K562 (cell line): ENCODE measurements around the gene TMSB10. TPM values are rescaled to one million over a fixed set of nuclear protein-coding genes. Genes with fewer than 3 reads are reported as not detected.

Source experiments
- BDP1 ChIP-seq: IDR thresholded peaks from 3 replicates; pipeline ENCODE4 v1.6.1; 2011; ENCODE audit not compliant: insufficient read length, insufficient read depth
- CEBPG ChIP-seq, 3 experiments: fragments of 200-800 bp in 1 of 3; sonication (Bioruptor generic) in 1 of 3; sonication (generic) in 1 of 3; formaldehyde crosslinking in 1 of 3; IDR thresholded peaks in 2 of 3; conservative IDR thresholded peaks in 1 of 3; 2 replicates each; pipeline versions ENCODE4 v1.6.1 to v1.8.0; 2016 to 2022; ENCODE audit warnings: missing compliant biosample characterization in 2 of 3, missing genetic modification characterization in 2 of 3, mild to moderate bottlenecking in 1 of 3, missing genetic modification reagents in 1 of 3
- FOXJ3 ChIP-seq: sonication (generic); formaldehyde crosslinking; IDR thresholded peaks from 2 replicates; pipeline ENCODE4 v1.4.0; 2020; ENCODE audit warnings: mild to moderate bottlenecking, missing genetic modification reagents
- GABPB2 ChIP-seq: fragments of 250-450 bp; sonication (Bioruptor Pico); conservative IDR thresholded peaks from 2 replicates; pipeline ENCODE4 v1.5.1; 2021; ENCODE audit warnings: mild to moderate bottlenecking
- HMG20A ChIP-seq: fragments of 450-650 bp; formaldehyde crosslinking; conservative IDR thresholded peaks from 2 replicates; pipeline ENCODE4 v1.4.0; 2020; ENCODE audit warnings: mild to moderate bottlenecking, mixed read lengths
- MIER1 ChIP-seq: fragments of 450-650 bp; IDR thresholded peaks from 2 replicates; pipeline ENCODE4 v1.6.1; 2016; ENCODE audit warnings: antibody characterized with exemption, mild to moderate bottlenecking, low read depth
- NR2C2 ChIP-seq, 2 experiments: fragments of 200-800 bp in 1 of 2; sonication (Bioruptor generic) in 1 of 2; sonication (generic) in 1 of 2; formaldehyde crosslinking in 1 of 2; IDR thresholded peaks; 2 replicates each; pipeline versions ENCODE4 v1.6.1 to v1.8.0; 2016 to 2022; ENCODE audit warnings: mild to moderate bottlenecking in 1 of 2, missing compliant biosample characterization in 1 of 2, missing genetic modification characterization in 1 of 2, missing genetic modification reagents in 1 of 2
- RHOXF2B ChIP-seq: fragments of 250-450 bp; sonication (Bioruptor Pico); conservative IDR thresholded peaks from 2 replicates; pipeline ENCODE4 v1.5.1; 2021
- SOX6 ChIP-seq: fragments of 450-650 bp; IDR thresholded peaks from 2 replicates; pipeline ENCODE4 v1.6.1; 2014; ENCODE audit warnings: mild to moderate bottlenecking
- XRCC4 ChIP-seq: IDR thresholded peaks from one replicate; pipeline ENCODE4 v1.6.1; 2011; ENCODE audit not compliant: insufficient read depth, insufficient read length; ENCODE audit errors: extremely low read depth
- ZNF212 ChIP-seq: fragments of 450-650 bp; formaldehyde crosslinking; IDR thresholded peaks from 2 replicates; pipeline ENCODE4 v1.4.0; 2020; ENCODE audit warnings: mild to moderate bottlenecking
- ZNF785 ChIP-seq: fragments of 250-450 bp; sonication (Bioruptor Pico); IDR thresholded peaks from 2 replicates; pipeline ENCODE4 v1.4.0; 2020; ENCODE audit warnings: mild to moderate bottlenecking
- polyA plus RNA-seq, 8 experiments: library from polyadenylated mRNA; depleted of rRNA in 4 of 8; stranded (reverse) in 5 of 8; unstranded in 3 of 8; fragments of >200 nt; fragmentation: Nextera tagmentation in 2 of 8; fragmentation: Illumina TruSeq in 1 of 8; extraction: Ambion mirVana in 2 of 8; extraction: Trizol in 1 of 8; gene quantifications; 2 replicates each; pipeline versions ENCODE4 v1.2.1 to v1.2.3, GENCODE V29; 2011 to 2014; ENCODE audit warnings: inconsistent platforms in 1 of 8, missing spikeins in 1 of 8
- total RNA-seq, 7 experiments: library from RNA; depleted of rRNA in 6 of 7; stranded (reverse); fragments of >200 nt in 6 of 7; fragmentation: Illumina TruSeq in 2 of 7; extraction: Trizol in 2 of 7; gene quantifications; 2 replicates each; pipeline versions ENCODE4 v1.2.1 to v1.2.3, GENCODE V29; 2011 to 2021; ENCODE audit warnings: low replicate concordance in 1 of 7
- TF ChIP-seq, protein P1 (sequence below): fragments of 200-800 bp; sonication (Bioruptor generic); IDR thresholded peaks from 2 replicates; pipeline ENCODE4 v1.6.1; 2017; ENCODE audit warnings: missing genetic modification characterization, missing compliant biosample characterization
- TF ChIP-seq, protein P2 (sequence below): fragments of 450-650 bp; formaldehyde crosslinking; IDR thresholded peaks from 2 replicates; pipeline ENCODE4 v1.4.0; 2020; ENCODE audit warnings: mild to moderate bottlenecking, moderate library complexity
- TF ChIP-seq, protein P3 (sequence below): fragments of 450-650 bp; IDR thresholded peaks from 2 replicates; pipeline ENCODE4 v1.6.1; 2016; ENCODE audit warnings: low read depth

TMSB10 gene
- total and polyA plus RNA-seq, 9 of the 15 experiments (the other 6 are each of a cell fraction or from before 2014, with no cell fraction given), result 382 to 2,226 (median 959) TPM

GRCh38 chr2:84881581-84882413, 23.7 kb upstream of the TMSB10 start (continued):
- no peak for TF ChIP-seq XRCC4
- no peak for TF ChIP-seq NR2C2 (CRISPR knock-in tag; IDR thresholded peaks at IDR 0.05)
- TF ChIP-seq NR2C2 (tag; IDR thresholded peaks at IDR 0.05), result no peak
- TF ChIP-seq RHOXF2B (CRISPR knock-in tag), result no peak
- no peak for TF ChIP-seq BDP1
- TF ChIP-seq, protein P1, sequence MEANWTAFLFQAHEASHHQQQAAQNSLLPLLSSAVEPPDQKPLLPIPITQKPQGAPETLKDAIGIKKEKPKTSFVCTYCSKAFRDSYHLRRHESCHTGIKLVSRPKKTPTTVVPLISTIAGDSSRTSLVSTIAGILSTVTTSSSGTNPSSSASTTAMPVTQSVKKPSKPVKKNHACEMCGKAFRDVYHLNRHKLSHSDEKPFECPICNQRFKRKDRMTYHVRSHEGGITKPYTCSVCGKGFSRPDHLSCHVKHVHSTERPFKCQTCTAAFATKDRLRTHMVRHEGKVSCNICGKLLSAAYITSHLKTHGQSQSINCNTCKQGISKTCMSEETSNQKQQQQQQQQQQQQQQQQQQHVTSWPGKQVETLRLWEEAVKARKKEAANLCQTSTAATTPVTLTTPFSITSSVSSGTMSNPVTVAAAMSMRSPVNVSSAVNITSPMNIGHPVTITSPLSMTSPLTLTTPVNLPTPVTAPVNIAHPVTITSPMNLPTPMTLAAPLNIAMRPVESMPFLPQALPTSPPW (CRISPR knock-in tag), result peak; percentile 81
- TF ChIP-seq CEBPG (CRISPR knock-in tag; IDR thresholded peaks at IDR 0.05), result no peak
- TF ChIP-seq CEBPG (tag; conservative IDR thresholded peaks at IDR 0.05 in 1 of 2, IDR thresholded peaks at IDR 0.05 in 1 of 2), result no peak
- TF ChIP-seq, protein P2, sequence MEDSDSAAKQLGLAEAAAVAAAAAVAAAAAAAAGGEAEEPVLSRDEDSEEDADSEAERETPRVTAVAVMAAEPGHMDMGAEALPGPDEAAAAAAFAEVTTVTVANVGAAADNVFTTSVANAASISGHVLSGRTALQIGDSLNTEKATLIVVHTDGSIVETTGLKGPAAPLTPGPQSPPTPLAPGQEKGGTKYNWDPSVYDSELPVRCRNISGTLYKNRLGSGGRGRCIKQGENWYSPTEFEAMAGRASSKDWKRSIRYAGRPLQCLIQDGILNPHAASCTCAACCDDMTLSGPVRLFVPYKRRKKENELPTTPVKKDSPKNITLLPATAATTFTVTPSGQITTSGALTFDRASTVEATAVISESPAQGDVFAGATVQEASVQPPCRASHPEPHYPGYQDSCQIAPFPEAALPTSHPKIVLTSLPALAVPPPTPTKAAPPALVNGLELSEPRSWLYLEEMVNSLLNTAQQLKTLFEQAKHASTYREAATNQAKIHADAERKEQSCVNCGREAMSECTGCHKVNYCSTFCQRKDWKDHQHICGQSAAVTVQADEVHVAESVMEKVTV (CRISPR knock-in tag), result peak; percentile 57
- TF ChIP-seq, protein P3, sequence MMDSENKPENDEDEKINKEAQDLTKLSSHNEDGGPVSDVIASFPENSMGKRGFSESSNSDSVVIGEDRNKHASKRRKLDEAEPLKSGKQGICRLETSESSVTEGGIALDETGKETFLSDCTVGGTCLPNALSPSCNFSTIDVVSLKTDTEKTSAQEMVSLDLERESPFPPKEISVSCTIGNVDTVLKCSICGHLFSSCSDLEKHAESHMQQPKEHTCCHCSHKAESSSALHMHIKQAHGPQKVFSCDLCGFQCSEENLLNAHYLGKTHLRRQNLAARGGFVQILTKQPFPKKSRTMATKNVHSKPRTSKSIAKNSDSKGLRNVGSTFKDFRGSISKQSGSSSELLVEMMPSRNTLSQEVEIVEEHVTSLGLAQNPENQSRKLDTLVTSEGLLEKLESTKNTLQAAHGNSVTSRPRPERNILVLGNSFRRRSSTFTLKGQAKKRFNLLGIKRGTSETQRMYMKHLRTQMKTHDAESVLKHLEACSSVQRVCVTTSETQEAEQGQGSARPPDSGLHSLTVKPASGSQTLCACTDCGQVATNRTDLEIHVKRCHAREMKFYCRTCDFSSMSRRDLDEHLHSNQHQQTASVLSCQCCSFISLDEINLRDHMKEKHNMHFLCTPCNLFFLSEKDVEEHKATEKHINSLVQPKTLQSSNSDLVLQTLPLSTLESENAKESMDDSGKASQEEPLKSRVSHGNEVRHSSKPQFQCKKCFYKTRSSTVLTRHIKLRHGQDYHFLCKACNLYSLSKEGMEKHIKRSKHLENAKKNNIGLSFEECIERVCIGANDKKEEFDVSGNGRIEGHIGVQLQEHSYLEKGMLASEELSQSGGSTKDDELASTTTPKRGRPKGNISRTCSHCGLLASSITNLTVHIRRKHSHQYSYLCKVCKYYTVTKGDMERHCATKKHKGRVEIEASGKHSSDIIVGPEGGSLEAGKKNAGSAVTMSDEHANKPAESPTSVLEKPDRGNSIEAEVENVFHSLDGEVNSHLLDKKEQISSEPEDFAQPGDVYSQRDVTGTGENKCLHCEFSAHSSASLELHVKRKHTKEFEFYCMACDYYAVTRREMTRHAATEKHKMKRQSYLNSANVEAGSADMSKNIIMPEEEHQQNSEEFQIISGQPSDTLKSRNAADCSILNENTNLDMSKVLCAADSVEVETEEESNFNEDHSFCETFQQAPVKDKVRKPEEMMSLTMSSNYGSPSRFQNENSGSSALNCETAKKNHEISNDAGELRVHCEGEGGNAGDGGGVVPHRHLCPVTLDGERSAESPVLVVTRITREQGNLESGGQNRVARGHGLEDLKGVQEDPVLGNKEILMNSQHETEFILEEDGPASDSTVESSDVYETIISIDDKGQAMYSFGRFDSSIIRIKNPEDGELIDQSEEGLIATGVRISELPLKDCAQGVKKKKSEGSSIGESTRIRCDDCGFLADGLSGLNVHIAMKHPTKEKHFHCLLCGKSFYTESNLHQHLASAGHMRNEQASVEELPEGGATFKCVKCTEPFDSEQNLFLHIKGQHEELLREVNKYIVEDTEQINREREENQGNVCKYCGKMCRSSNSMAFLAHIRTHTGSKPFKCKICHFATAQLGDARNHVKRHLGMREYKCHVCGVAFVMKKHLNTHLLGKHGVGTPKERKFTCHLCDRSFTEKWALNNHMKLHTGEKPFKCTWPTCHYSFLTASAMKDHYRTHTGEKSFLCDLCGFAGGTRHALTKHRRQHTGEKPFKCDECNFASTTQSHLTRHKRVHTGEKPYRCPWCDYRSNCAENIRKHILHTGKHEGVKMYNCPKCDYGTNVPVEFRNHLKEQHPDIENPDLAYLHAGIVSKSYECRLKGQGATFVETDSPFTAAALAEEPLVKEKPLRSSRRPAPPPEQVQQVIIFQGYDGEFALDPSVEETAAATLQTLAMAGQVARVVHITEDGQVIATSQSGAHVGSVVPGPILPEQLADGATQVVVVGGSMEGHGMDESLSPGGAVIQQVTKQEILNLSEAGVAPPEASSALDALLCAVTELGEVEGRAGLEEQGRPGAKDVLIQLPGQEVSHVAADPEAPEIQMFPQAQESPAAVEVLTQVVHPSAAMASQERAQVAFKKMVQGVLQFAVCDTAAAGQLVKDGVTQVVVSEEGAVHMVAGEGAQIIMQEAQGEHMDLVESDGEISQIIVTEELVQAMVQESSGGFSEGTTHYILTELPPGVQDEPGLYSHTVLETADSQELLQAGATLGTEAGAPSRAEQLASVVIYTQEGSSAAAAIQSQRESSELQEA, result no peak
- TF ChIP-seq GABPB2 (CRISPR knock-in tag), result no peak
- no peak for TF ChIP-seq HMG20A (CRISPR knock-in tag)
- TF ChIP-seq MIER1, result no peak
- TF ChIP-seq ZNF212, result no peak
- no peak for TF ChIP-seq FOXJ3 (CRISPR knock-in tag)
- 0 out of 2 replicates have a peak, but pooled peaks have one; percentile 40 for TF ChIP-seq SOX6
- TF ChIP-seq ZNF785 (CRISPR knock-in tag), result no peak
